ENCODE data around the gene ZNF69. TPM values are rescaled to one million over a fixed set of nuclear protein-coding genes. Genes with fewer than 3 reads are reported as not detected.
A peak's percentile ranks its signal among the peaks of the same experiment; 100 is the strongest.
"Not testable (repeated sequence)": the region's sequence is repeated elsewhere in the genome, so short reads cannot be mapped to it uniquely, and the experiment has no call there.

ZNF69 gene
- polyA plus RNA-seq, 1 donor from 2014 or later: 14.4 TPM

DNA sequence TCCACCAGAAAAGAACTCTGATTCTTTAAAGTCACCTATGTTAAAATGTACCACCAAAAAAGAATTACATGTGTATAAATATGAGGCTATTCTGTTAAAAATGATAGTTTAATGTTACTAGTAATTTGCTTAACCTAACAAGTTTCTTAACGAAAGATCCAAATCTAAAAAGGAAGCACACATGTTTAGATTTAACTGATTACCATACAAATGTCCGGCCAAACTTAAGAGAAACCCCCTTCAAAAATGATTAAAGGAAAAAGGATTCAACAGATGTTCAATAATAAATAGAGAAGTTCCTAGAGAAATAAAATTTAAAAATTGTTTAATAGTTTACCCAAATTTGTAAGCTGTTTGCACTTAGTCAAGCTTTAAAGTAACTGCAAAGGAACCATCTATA is 5.0 kb upstream of the ZNF69 start:
- Histone ChIP-seq H3K4me2 (ENCODE audit: low read length) (no peak overlapping the region), H3F3A (ENCODE audit: insufficient read depth, low read length, poor library complexity, severe bottlenecking) (no peaks in the 10 kb centered on the region), H3K9me2 (ENCODE audit: insufficient read depth, low read length) (no peaks in the 10 kb centered on the region), H3K9me3 (ENCODE audit: low read length) (no peaks in the 10 kb centered on the region), H2AFZ (ENCODE audit: low read depth, low read length) (no peak overlapping the region), H3K79me2 (replicated peaks; ENCODE audit: insufficient read depth, low read length) (no peaks in the 10 kb centered on the region), H4K20me1 (ENCODE audit: insufficient read depth) (no peaks in the 10 kb centered on the region), H3K27ac (ENCODE audit: low read length) (no peak overlapping the region), H3K9ac (ENCODE audit: low read length) (no peak overlapping the region), H3K27me3 (ENCODE audit: insufficient read depth, low read depth, low read length) (no peaks in the 10 kb centered on the region), H3K36me3 (ENCODE audit: insufficient read depth, low read length) (no peaks in the 10 kb centered on the region), H3K4me3 (ENCODE audit: low read length) (no peak overlapping the region)
- TF ChIP-seq EP300 (conservative IDR thresholded peaks at IDR 0.05; ENCODE audit: poor library complexity, severe bottlenecking): no peak
- no peak for TF ChIP-seq TAF1 (IDR thresholded peaks at IDR 0.05; ENCODE audit: low read depth)
- no peak for TF ChIP-seq MXI1 (conservative IDR thresholded peaks at IDR 0.05; ENCODE audit: poor library complexity, severe bottlenecking)
- TF ChIP-seq, protein P1, sequence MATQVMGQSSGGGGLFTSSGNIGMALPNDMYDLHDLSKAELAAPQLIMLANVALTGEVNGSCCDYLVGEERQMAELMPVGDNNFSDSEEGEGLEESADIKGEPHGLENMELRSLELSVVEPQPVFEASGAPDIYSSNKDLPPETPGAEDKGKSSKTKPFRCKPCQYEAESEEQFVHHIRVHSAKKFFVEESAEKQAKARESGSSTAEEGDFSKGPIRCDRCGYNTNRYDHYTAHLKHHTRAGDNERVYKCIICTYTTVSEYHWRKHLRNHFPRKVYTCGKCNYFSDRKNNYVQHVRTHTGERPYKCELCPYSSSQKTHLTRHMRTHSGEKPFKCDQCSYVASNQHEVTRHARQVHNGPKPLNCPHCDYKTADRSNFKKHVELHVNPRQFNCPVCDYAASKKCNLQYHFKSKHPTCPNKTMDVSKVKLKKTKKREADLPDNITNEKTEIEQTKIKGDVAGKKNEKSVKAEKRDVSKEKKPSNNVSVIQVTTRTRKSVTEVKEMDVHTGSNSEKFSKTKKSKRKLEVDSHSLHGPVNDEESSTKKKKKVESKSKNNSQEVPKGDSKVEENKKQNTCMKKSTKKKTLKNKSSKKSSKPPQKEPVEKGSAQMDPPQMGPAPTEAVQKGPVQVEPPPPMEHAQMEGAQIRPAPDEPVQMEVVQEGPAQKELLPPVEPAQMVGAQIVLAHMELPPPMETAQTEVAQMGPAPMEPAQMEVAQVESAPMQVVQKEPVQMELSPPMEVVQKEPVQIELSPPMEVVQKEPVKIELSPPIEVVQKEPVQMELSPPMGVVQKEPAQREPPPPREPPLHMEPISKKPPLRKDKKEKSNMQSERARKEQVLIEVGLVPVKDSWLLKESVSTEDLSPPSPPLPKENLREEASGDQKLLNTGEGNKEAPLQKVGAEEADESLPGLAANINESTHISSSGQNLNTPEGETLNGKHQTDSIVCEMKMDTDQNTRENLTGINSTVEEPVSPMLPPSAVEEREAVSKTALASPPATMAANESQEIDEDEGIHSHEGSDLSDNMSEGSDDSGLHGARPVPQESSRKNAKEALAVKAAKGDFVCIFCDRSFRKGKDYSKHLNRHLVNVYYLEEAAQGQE (IDR thresholded peaks at IDR 0.05; ENCODE audit: borderline replicate concordance): no peak
- TF ChIP-seq EZH2 (IDR thresholded peaks at IDR 0.05; ENCODE audit: borderline replicate concordance, insufficient read depth, low read length, poor library complexity, severe bottlenecking): no peak
- TF ChIP-seq SMC3 (conservative IDR thresholded peaks at IDR 0.05; ENCODE audit: poor library complexity): no peak
- TF ChIP-seq RAD21 (conservative IDR thresholded peaks at IDR 0.05): no peak
- TF ChIP-seq, protein P2, sequence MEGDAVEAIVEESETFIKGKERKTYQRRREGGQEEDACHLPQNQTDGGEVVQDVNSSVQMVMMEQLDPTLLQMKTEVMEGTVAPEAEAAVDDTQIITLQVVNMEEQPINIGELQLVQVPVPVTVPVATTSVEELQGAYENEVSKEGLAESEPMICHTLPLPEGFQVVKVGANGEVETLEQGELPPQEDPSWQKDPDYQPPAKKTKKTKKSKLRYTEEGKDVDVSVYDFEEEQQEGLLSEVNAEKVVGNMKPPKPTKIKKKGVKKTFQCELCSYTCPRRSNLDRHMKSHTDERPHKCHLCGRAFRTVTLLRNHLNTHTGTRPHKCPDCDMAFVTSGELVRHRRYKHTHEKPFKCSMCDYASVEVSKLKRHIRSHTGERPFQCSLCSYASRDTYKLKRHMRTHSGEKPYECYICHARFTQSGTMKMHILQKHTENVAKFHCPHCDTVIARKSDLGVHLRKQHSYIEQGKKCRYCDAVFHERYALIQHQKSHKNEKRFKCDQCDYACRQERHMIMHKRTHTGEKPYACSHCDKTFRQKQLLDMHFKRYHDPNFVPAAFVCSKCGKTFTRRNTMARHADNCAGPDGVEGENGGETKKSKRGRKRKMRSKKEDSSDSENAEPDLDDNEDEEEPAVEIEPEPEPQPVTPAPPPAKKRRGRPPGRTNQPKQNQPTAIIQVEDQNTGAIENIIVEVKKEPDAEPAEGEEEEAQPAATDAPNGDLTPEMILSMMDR (IDR thresholded peaks at IDR 0.05; ENCODE audit: poor library complexity, severe bottlenecking): no peak

DNA sequence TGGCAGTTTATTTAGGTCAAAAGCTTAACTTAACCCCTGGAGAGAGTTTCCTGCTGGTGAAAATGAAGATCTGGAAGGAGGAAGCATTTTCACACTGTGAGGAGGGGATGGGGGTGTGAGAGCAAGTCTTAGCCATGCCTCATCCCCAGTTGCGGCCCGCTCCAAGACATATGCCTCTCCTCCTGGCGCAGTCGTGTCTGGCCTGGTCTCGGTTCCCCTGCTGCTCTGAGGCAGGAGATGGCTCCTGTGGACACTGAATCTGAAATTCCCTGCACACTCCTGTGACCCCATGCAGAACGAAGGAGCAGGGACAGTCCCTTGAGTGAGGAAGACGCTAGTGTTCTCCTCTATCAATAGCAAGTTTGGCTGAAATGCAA is 360 bp upstream of the ZNF69 start:
- peak overlapping the region; percentile 68 for H3K4me2 ChIP-seq (ENCODE audit: low read length)
- H3K79me2 ChIP-seq (replicated peaks; ENCODE audit: insufficient read depth, low read length): peaks cover 26% of the 10 kb centered on the region
- H3K27me3 ChIP-seq (ENCODE audit: insufficient read depth, low read depth, low read length): no peaks in the 10 kb centered on the region
- no peaks in the 10 kb centered on the region for H3K9me3 ChIP-seq (ENCODE audit: low read length)
- peak overlapping the region; percentile 95 for H3K27ac ChIP-seq (ENCODE audit: low read length)
- H3K9ac ChIP-seq (ENCODE audit: low read length): peak overlapping the region; percentile 96
- no peaks in the 10 kb centered on the region for H3F3A ChIP-seq (ENCODE audit: insufficient read depth, low read length, poor library complexity, severe bottlenecking)
- H3K36me3 ChIP-seq (ENCODE audit: insufficient read depth, low read length): no peaks in the 10 kb centered on the region
- H3K9me2 ChIP-seq (ENCODE audit: insufficient read depth, low read length): no peaks in the 10 kb centered on the region
- peak overlapping the region; percentile 99 for H3K4me3 ChIP-seq (ENCODE audit: low read length)
- TF ChIP-seq, protein P2 (IDR thresholded peaks at IDR 0.05; ENCODE audit: poor library complexity, severe bottlenecking): no peak
- TF ChIP-seq EP300 (conservative IDR thresholded peaks at IDR 0.05; ENCODE audit: poor library complexity, severe bottlenecking) (no peak), SMC3 (conservative IDR thresholded peaks at IDR 0.05; ENCODE audit: poor library complexity) (no peak), EZH2 (IDR thresholded peaks at IDR 0.05; ENCODE audit: borderline replicate concordance, insufficient read depth, low read length, poor library complexity, severe bottlenecking) (no peak), POLR2AphosphoS5 (IDR thresholded peaks at IDR 0.05) (no peak), MXI1 (conservative IDR thresholded peaks at IDR 0.05; ENCODE audit: poor library complexity, severe bottlenecking) (no peak)
- peak overlapping the region; percentile 19 for H2AFZ ChIP-seq (ENCODE audit: low read depth, low read length)
- no peaks in the 10 kb centered on the region for H4K20me1 ChIP-seq (ENCODE audit: insufficient read depth)

DNA sequence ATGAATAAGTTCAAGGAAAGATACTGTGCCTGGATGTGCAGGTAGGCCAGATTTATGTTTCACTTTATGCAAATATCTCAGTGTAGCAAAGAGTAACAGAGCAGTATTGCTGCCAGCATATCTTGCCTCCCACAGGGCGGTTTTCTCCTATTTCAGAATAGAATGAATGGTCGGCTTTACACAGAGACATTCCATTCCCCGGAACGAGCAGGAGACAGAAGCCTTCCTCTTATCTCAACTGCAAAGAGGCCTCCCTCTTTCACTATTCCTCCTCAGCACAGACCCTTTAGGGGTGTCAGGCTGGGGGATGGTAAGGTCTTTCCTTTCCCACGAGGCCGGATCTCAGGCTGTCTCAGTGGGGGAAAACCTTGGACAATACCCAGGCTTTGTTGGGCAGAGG is 2.3 kb downstream of the ZNF69 start:
- not testable (repeated sequence) for H3K9me3 ChIP-seq (ENCODE audit: low read length); H3K36me3 ChIP-seq (ENCODE audit: insufficient read depth, low read length); H3K9me2 ChIP-seq (ENCODE audit: insufficient read depth, low read length); H3K27me3 ChIP-seq (ENCODE audit: insufficient read depth, low read depth, low read length); H3F3A ChIP-seq (ENCODE audit: insufficient read depth, low read length, poor library complexity, severe bottlenecking); H4K20me1 ChIP-seq (ENCODE audit: insufficient read depth); H2AFZ ChIP-seq (ENCODE audit: low read depth, low read length); H3K27ac ChIP-seq (ENCODE audit: low read length); H3K4me2 ChIP-seq (ENCODE audit: low read length); H3K9ac ChIP-seq (ENCODE audit: low read length)
- peaks cover 47% of the 10 kb centered on the region for H3K79me2 ChIP-seq (replicated peaks; ENCODE audit: insufficient read depth, low read length)
- H3K4me3 ChIP-seq (ENCODE audit: low read length): peak overlapping the region; percentile 99

Data from neural cell (in vitro differentiated cells).